Measurements from ENCODE around the gene EPHA10.

The EPHA10 gene

GRCh38 chr1:37676281-37677142 lies 88.4 kb downstream of the EPHA10 start:
- no peak for DNase-seq (ENCODE audit: low read depth in 2 of 2)

GRCh38 chr1:37673920-37674319 lies 91.0 kb downstream of the EPHA10 start:
- no peak for DNase-seq (ENCODE audit: low read depth in 2 of 2)

- no peak for DNase-seq (ENCODE audit: low read depth in 2 of 2)
These were observed 92.6 kb downstream of the EPHA10 start for GRCh38 chr1:37672136-37672870.

GRCh38 chr1:37671261-37671660 lies 93.7 kb downstream of the EPHA10 start:
- no peak for DNase-seq (ENCODE audit: low read depth in 2 of 2)

- no peak for DNase-seq (ENCODE audit: low read depth in 2 of 2)
These were observed 94.8 kb downstream of the EPHA10 start for GRCh38 chr1:37670133-37670532.

- no peak for DNase-seq (ENCODE audit: low read depth in 2 of 2)
These were observed 97.8 kb downstream of the EPHA10 start for GRCh38 chr1:37667023-37667671.

GRCh38 chr1:37666241-37666867 lies 98.6 kb downstream of the EPHA10 start:
- no peak for DNase-seq (ENCODE audit: low read depth in 2 of 2)

All from fibroblast of skin of left biceps (primary cell).